ENCODE results near the gene TLR1.

- no peak for TF ChIP-seq BCL11A (tag by site-specific recombination; IDR thresholded peaks at IDR 0.05; ENCODE audit: low read depth)
- no peak for TF ChIP-seq GLIS2 (tag by site-specific recombination; IDR thresholded peaks at IDR 0.05)
- no peak for TF ChIP-seq ZNF624 (tag by site-specific recombination; IDR thresholded peaks at IDR 0.05)
- no peak for TF ChIP-seq CTCF (tag by site-specific recombination; IDR thresholded peaks at IDR 0.05)
- TF ChIP-seq ZNF677 (tag by site-specific recombination; IDR thresholded peaks at IDR 0.05), result no peak
- no peak for TF ChIP-seq ZNF366 (tag by site-specific recombination; conservative IDR thresholded peaks at IDR 0.05)
- no peak for TF ChIP-seq ZNF639 (tag by site-specific recombination; IDR thresholded peaks at IDR 0.05)
- TF ChIP-seq PRDM1 (tag by site-specific recombination; IDR thresholded peaks at IDR 0.05), result no peak
Observed at GRCh38 chr4:38800366-38800765, 4.2 kb downstream of the TLR1 start.

All from HEK293 (cell line).